HuH-7 (cell line): ENCODE data around the gene MPDZ.
A peak's percentile ranks its signal among the peaks of the same experiment; 100 is the strongest.

Source experiments
- DNase-seq: peaks from one replicate; pipeline ENCODE4 v3.0.0; 2011; ENCODE audit warnings: low spot score

The MPDZ gene

GRCh38 chr9:13131991-13132390, 147.5 kb downstream of the MPDZ start:
- no peak for DNase-seq

GRCh38 chr9:13131416-13131815, 148.1 kb downstream of the MPDZ start:
- no peak for DNase-seq

GRCh38 chr9:13128266-13128860, 151.1 kb downstream of the MPDZ start:
- DNase-seq = no peak

GRCh38 chr9:13127131-13127530, 152.4 kb downstream of the MPDZ start:
- DNase-seq = no peak

GRCh38 chr9:13125261-13125660, 154.2 kb downstream of the MPDZ start:
- DNase-seq = no peak

- no peak for DNase-seq
These were observed 156.6 kb downstream of the MPDZ start for GRCh38 chr9:13122756-13123369.

GRCh38 chr9:13118313-13118712, 161.2 kb downstream of the MPDZ start:
- DNase-seq = no peak

- DNase-seq = no peak
These were observed 163.2 kb downstream of the MPDZ start for GRCh38 chr9:13116292-13116691.

- no peak for DNase-seq
These were observed 165.7 kb downstream of the MPDZ start for GRCh38 chr9:13113751-13114150.

GRCh38 chr9:13113216-13113615, 166.3 kb downstream of the MPDZ start:
- DNase-seq = no peak

- DNase-seq = no peak
These were observed 167.7 kb downstream of the MPDZ start for GRCh38 chr9:13111778-13112177.

- DNase-seq = no peak
These were observed 168.6 kb downstream of the MPDZ start for GRCh38 chr9:13110766-13111417.

GRCh38 chr9:13109781-13110180, 169.7 kb downstream of the MPDZ start:
- no peak for DNase-seq

- DNase-seq = no peak
These were observed 172.5 kb downstream of the MPDZ start for GRCh38 chr9:13107008-13107407.

GRCh38 chr9:13100914-13101572, 178.4 kb downstream of the MPDZ start:
- no peak for DNase-seq

GRCh38 chr9:13095056-13095455, 184.4 kb downstream of the MPDZ start:
- DNase-seq = no peak

GRCh38 chr9:13090628-13091027, 188.9 kb downstream of the MPDZ start:
- DNase-seq = no peak

GRCh38 chr9:13089666-13090065, 189.8 kb downstream of the MPDZ start:
- DNase-seq = no peak

GRCh38 chr9:13088720-13089427, 190.6 kb downstream of the MPDZ start:
- peak; percentile 31 for DNase-seq

GRCh38 chr9:13083963-13084528, 195.4 kb downstream of the MPDZ start:
- DNase-seq = no peak

- DNase-seq = no peak
These were observed 196.1 kb downstream of the MPDZ start for GRCh38 chr9:13083366-13083765.

- no peak for DNase-seq
These were observed 196.7 kb downstream of the MPDZ start for GRCh38 chr9:13082796-13083195.
